B cell (primary cell): ENCODE results near the gene ZNF135. TPM values are rescaled to one million over a fixed set of nuclear protein-coding genes. Genes with fewer than 3 reads are reported as not detected.
A peak's percentile ranks its signal among the peaks of the same experiment; 100 is the strongest.

Source experiments
- ATAC-seq: fragments of 200-7000 bp; cut with Tn5 transposase; one replicate; pipeline ENCODE4 v1.10.0; 2021; ENCODE audit warnings: low read depth, mild to moderate bottlenecking, moderate number of reproducible peaks, moderate library complexity
- CTCF ChIA-PET: fragments of 350-600 bp; sonication (Branson Sonifier 250); formaldehyde crosslinking; loops from one replicate; lab custom pipeline; 2021; ENCODE audit warnings: antibody characterized with exemption, inconsistent platforms; lab: Charles Lee
- POLR2A ChIA-PET: fragments of 350-600 bp; sonication (Branson Sonifier 250); formaldehyde crosslinking; loops from one replicate; lab custom pipeline; 2021; ENCODE audit warnings: antibody characterized with exemption; lab: Charles Lee
- DNase-seq: peaks from one replicate; pipeline ENCODE4 v3.0.0; 2013
- H2AFZ ChIP-seq: 2 replicates; pipeline ENCODE4 v1.6.1; 2012; ENCODE audit warnings: mild to moderate bottlenecking, low read depth, low read length; ENCODE audit not compliant: insufficient read depth, poor library complexity, severe bottlenecking
- H3K27ac ChIP-seq, 2 donors: 1 replicate in 1 of 2; 2 replicates in 1 of 2; pipeline ENCODE4 v1.5.1; 2012 to 2013; ENCODE audit warnings: low read length in 2 of 2, mild to moderate bottlenecking in 2 of 2, moderate library complexity in 1 of 2
- H3K27me3 ChIP-seq, 4 experiments: fragments of 200-600 bp in 1 of 4; sonication (generic) in 1 of 4; replicated peaks in 1 of 4; 1 replicate in 2 of 4; 2 replicates in 2 of 4; pipeline versions ENCODE4 v1.6.1 to v1.7.0; 2013 to 2016; ENCODE audit warnings: low read length in 3 of 4, mild to moderate bottlenecking in 2 of 4, mixed read lengths in 1 of 4, moderate library complexity in 1 of 4; ENCODE audit not compliant: insufficient read depth in 4 of 4, control insufficient read depth in 3 of 4; ENCODE audit errors: control extremely low read depth in 1 of 4
- H3K36me3 ChIP-seq, 2 experiments: replicated peaks in 1 of 2; 1 replicate in 1 of 2; 2 replicates in 1 of 2; pipeline versions ENCODE4 v1.6.1 to v1.7.1; 2013; ENCODE audit warnings: low read length in 1 of 2; ENCODE audit not compliant: insufficient read depth in 2 of 2, control insufficient read depth in 1 of 2; ENCODE audit errors: control extremely low read depth in 1 of 2, extremely low read depth in 1 of 2
- H3K4me1 ChIP-seq, 2 donors: fragments of 200-600 bp in 1 of 2; sonication (generic) in 1 of 2; 1 replicate in 1 of 2; 2 replicates in 1 of 2; pipeline versions ENCODE4 v1.5.1 to v1.6.1; 2013 to 2017; ENCODE audit warnings: low read length in 2 of 2; ENCODE audit not compliant: control insufficient read depth in 2 of 2, insufficient read depth in 2 of 2
- H3K4me2 ChIP-seq: replicated peaks from 2 replicates; pipeline ENCODE3; 2012; ENCODE audit warnings: mild to moderate bottlenecking, low read depth, low read length; ENCODE audit not compliant: poor library complexity, severe bottlenecking
- H3K4me3 ChIP-seq, 5 experiments: fragments of 200-600 bp in 1 of 5; sonication (generic) in 1 of 5; 1 replicate in 3 of 5; 2 replicates in 2 of 5; pipeline versions ENCODE4 v1.5.1 to v1.7.0; 2011 to 2016; ENCODE audit warnings: low read length in 4 of 5, mild to moderate bottlenecking in 4 of 5, low read depth in 2 of 5, control low read depth in 1 of 5, moderate library complexity in 1 of 5; ENCODE audit not compliant: insufficient read depth in 1 of 5; ENCODE audit errors: control extremely low read depth in 1 of 5, extremely low read depth in 1 of 5
- H3K79me2 ChIP-seq: fragments of 200-600 bp; sonication (generic); one replicate; pipeline ENCODE4 v1.6.0; 2016; ENCODE audit warnings: low read length; ENCODE audit not compliant: control insufficient read depth, insufficient read depth
- H3K9ac ChIP-seq: fragments of 200-600 bp; sonication (generic); 2 replicates; pipeline ENCODE4 v1.6.1; 2017; ENCODE audit warnings: mild to moderate bottlenecking, low read length, moderate library complexity
- H3K9me3 ChIP-seq, 3 donors: one replicate each; pipeline versions ENCODE4 v1.6.1 to v1.7.1; 2013; ENCODE audit warnings: low read length in 2 of 3; ENCODE audit not compliant: control insufficient read depth in 2 of 3, insufficient read depth in 1 of 3; ENCODE audit errors: control extremely low read depth in 1 of 3
- H4K20me1 ChIP-seq: 2 replicates; pipeline ENCODE4 v1.6.0; 2012; ENCODE audit warnings: mild to moderate bottlenecking, low read length; ENCODE audit not compliant: insufficient read depth, control insufficient read depth, poor library complexity, severe bottlenecking
- H3K27ac Mint-ChIP-seq: one replicate; pipeline ENCODE4 v1.8.0; 2021; ENCODE audit warnings: mixed read lengths
- H3K27me3 Mint-ChIP-seq: one replicate; pipeline ENCODE4 v1.8.0; 2021; ENCODE audit warnings: mixed read lengths
- H3K4me1 Mint-ChIP-seq: one replicate; pipeline ENCODE4 v1.8.0; 2021; ENCODE audit warnings: mixed read lengths
- H3K4me3 Mint-ChIP-seq: one replicate; pipeline ENCODE4 v1.8.0; 2021; ENCODE audit warnings: mixed read lengths
- H3K9me3 Mint-ChIP-seq: one replicate; pipeline ENCODE4 v1.8.0; 2022; ENCODE audit warnings: mixed read lengths; ENCODE audit not compliant: insufficient read depth
- EZH2 ChIP-seq: IDR thresholded peaks from 2 replicates; pipeline ENCODE4 v1.6.1; 2012; ENCODE audit warnings: borderline replicate concordance, low read depth, mild to moderate bottlenecking, moderate library complexity, low read length; ENCODE audit not compliant: insufficient read depth, poor library complexity, severe bottlenecking
- WGBS: methylation state at CpG from one replicate; pipeline ENCODE4 v1.1.5; 2013; ENCODE audit warnings: missing lambda C conversion rate; ENCODE audit not compliant: insufficient coverage; 5-methylcytosine and 5-hydroxymethylcytosine counted together
- intact Hi-C: fragments of 100-400 bp; cut with micrococcal nuclease; formaldehyde crosslinking; loops from one replicate; pipeline ENCODE4 v1.10.0; 2022
- polyA plus RNA-seq: library from polyadenylated mRNA; depleted of rRNA; stranded (reverse); fragments of >200 nt; gene quantifications from 2 replicates; pipeline ENCODE4 v1.2.3, GENCODE V29; 2012
- total RNA-seq, 2 donors: library from RNA; stranded (reverse); fragments of 120-200 nt in 1 of 2; gene quantifications; 1 replicate in 1 of 2; 2 replicates in 1 of 2; pipeline versions ENCODE4 v1.2.3 to v1.2.4, GENCODE V29; 2013 to 2022
- TF ChIP-seq, protein P1 (sequence below): fragments of 200-600 bp; IDR thresholded peaks from one replicate; pipeline ENCODE4 v1.8.0; 2022; ENCODE audit warnings: antibody characterized with exemption, mild to moderate bottlenecking

ZNF135 gene
- total and polyA plus RNA-seq, 2 donors (not counting 1 experiment from before 2014, with no cell fraction given): 8.9 to 10.0 TPM

GRCh38 chr19:58009666-58010301 lies 49.3 kb upstream of the ZNF135 start:
- H3K9me3 ChIP-seq: peaks cover 0 to 67% (median 42%) of the 10 kb centered on the region in 3 donors
- H3K4me3 ChIP-seq: peak overlapping the region; percentile 19 to 66 (median 55)
- intact Hi-C loops: loop anchor here (10.0 kb wide), 1 partner anchor 625 kb away; the partner anchor contains the start of gene ZNF548
- peaks cover 1 to 18% of the 10 kb centered on the region in 2 experiments for H3K36me3 ChIP-seq
- peak overlapping the region; percentile 79 for H2AFZ ChIP-seq
- peak overlapping the region; percentile 71 for H3K9ac ChIP-seq
- no peaks in the 10 kb centered on the region for H3K79me2 ChIP-seq
- ATAC-seq (peak; percentile 87), DNase-seq (peak; percentile 88)
- H3K4me3 Mint-ChIP-seq: peak overlapping the region; percentile 86
- H3K27ac Mint-ChIP-seq: peak overlapping the region; percentile 83
- no peaks in the 10 kb centered on the region for H4K20me1 ChIP-seq
- POLR2A ChIA-PET: no interaction called here
- no peaks in the 10 kb centered on the region for H3K27me3 Mint-ChIP-seq
- peaks cover 14% of the 10 kb centered on the region for H3K4me1 Mint-ChIP-seq
- peak overlapping the region; percentile 35 to 84 for H3K27ac ChIP-seq
- TF ChIP-seq, protein P1, sequence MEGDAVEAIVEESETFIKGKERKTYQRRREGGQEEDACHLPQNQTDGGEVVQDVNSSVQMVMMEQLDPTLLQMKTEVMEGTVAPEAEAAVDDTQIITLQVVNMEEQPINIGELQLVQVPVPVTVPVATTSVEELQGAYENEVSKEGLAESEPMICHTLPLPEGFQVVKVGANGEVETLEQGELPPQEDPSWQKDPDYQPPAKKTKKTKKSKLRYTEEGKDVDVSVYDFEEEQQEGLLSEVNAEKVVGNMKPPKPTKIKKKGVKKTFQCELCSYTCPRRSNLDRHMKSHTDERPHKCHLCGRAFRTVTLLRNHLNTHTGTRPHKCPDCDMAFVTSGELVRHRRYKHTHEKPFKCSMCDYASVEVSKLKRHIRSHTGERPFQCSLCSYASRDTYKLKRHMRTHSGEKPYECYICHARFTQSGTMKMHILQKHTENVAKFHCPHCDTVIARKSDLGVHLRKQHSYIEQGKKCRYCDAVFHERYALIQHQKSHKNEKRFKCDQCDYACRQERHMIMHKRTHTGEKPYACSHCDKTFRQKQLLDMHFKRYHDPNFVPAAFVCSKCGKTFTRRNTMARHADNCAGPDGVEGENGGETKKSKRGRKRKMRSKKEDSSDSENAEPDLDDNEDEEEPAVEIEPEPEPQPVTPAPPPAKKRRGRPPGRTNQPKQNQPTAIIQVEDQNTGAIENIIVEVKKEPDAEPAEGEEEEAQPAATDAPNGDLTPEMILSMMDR: no peak
- no peak for TF ChIP-seq EZH2
- peaks cover 4 to 9% of the 10 kb centered on the region in 2 donors for H3K4me1 ChIP-seq
- H3K4me2 ChIP-seq: peak overlapping the region; percentile 89
- WGBS: 13% methylated on average over 37 of the region's 41 CpGs
- no peaks in the 10 kb centered on the region for H3K27me3 ChIP-seq
- CTCF ChIA-PET: no interaction called here
- peaks cover 8% of the 10 kb centered on the region for H3K9me3 Mint-ChIP-seq

GRCh38 chr19:58010507-58010906 lies 48.6 kb upstream of the ZNF135 start:
- Histone ChIP-seq H3K27ac (no peak overlapping the region), H3K36me3 (peaks cover 1 to 12% of the 10 kb centered on the region in 2 experiments), H2AFZ (no peak overlapping the region), H3K4me3 (no peak overlapping the region), H3K4me1 (peaks cover 4 to 9% of the 10 kb centered on the region in 2 donors), H3K9ac (no peak overlapping the region), H3K27me3 (no peaks in the 10 kb centered on the region), H3K4me2 (no peak overlapping the region), H4K20me1 (no peaks in the 10 kb centered on the region), H3K9me3 (peaks cover 0 to 65% (median 37%) of the 10 kb centered on the region in 3 donors), H3K79me2 (no peaks in the 10 kb centered on the region)
- intact Hi-C loops: no loop called here
- Mint-ChIP-seq H3K4me3 (peak overlapping the region; percentile 23), H3K9me3 (peaks cover 8% of the 10 kb centered on the region), H3K4me1 (peaks cover 10% of the 10 kb centered on the region), H3K27ac (no peak overlapping the region), H3K27me3 (no peaks in the 10 kb centered on the region)
- no peak for DNase-seq
- 82% methylated on average over 14 of the region's 22 CpGs for WGBS
- POLR2A ChIA-PET: no interaction called here
- CTCF ChIA-PET: no interaction called here
- TF ChIP-seq, protein P1: no peak
- no peak for TF ChIP-seq EZH2
- no peak for ATAC-seq
